Activated T-cell treated with anti-CD3 and anti-CD28 coated beads, Interleukin-2, amount 50 U/mL, for 72 hours (primary cell): Measurements from ENCODE around the gene GK2. TPM values are rescaled to one million over a fixed set of nuclear protein-coding genes. Genes with fewer than 3 reads are reported as not detected.

Experiments used
- ATAC-seq, 2 donors: fragments of 150-1000 bp; cut with Tn5 transposase; replicated peaks in 1 of 2; 2 replicates each; pipeline ENCODE4 v1.10.0; 2021; ENCODE audit warnings: moderate library complexity in 2 of 2, mild to moderate bottlenecking in 1 of 2
- DNase-seq, 2 donors: peaks; one replicate each; pipeline ENCODE4 v3.0.0; 2021 to 2022; ENCODE audit warnings: mixed read lengths in 1 of 2
- H3K27ac Mint-ChIP-seq: one replicate; pipeline ENCODE4 v1.8.0; 2022; ENCODE audit warnings: mild to moderate bottlenecking, moderate library complexity, mixed read lengths
- H3K27me3 Mint-ChIP-seq: one replicate; pipeline ENCODE4 v1.8.0; 2022; ENCODE audit warnings: low read depth, mixed read lengths
- H3K36me3 Mint-ChIP-seq, 2 donors: one replicate each; pipeline ENCODE4 v1.8.0; 2022; ENCODE audit warnings: mixed read lengths in 2 of 2, mild to moderate bottlenecking in 1 of 2; ENCODE audit not compliant: insufficient read depth in 2 of 2
- H3K4me1 Mint-ChIP-seq: one replicate; pipeline ENCODE4 v1.8.0; 2022; ENCODE audit warnings: low read depth, mixed read lengths
- H3K4me3 Mint-ChIP-seq, 2 donors: one replicate each; pipeline ENCODE4 v1.8.0; 2022; ENCODE audit warnings: mild to moderate bottlenecking in 2 of 2, mixed read lengths in 2 of 2, moderate library complexity in 2 of 2
- H3K9me3 Mint-ChIP-seq, 2 donors: one replicate each; pipeline ENCODE4 v1.8.0; 2022; ENCODE audit warnings: mixed read lengths in 2 of 2
- total RNA-seq, 2 donors: library from RNA; stranded (reverse); gene quantifications; one replicate each; pipeline ENCODE4 v1.2.3, GENCODE V29; 2022

The GK2 gene
- total RNA-seq, 2 donors from 2014 or later = not detected

DNA sequence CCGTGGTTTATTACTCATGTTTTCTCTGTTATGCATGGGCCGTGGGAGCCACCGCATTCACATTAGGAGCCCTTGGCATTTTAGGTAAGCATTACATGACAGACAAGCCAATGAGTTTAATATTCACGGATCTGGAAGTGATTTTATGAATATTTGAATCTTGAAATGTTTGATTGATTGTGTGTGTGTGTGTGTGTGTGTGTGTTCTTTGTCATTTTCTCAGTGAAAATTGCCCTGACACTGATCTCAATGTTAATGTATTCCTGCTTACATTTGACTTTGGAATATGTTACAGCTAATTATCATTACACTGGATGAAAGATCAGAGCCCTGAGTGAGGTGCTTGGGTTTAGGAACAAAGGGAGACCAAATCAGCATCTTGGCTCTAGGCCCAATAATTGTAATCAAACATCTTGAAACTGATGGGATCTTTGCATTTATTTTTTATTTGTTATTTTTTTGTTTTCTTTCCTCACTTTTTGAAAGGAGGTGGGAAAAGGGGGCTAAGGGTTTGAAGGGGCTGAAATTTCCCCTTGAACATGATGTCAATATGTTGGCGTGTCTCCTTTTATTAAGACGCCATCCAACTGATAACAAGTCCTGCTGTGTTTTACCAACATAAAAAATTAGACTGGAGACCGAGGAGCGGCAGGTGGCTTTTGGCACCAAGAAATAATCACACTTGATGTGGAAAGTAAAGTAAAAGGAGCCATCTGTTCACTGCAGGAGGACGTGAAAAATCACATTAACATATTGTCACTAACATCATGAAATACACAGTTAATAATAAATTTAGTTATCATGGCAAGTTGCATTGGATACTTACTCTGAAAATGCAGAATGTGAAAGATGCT, 5.2 kb upstream of the GK2 start:
- no peaks in the 10 kb centered on the region for H3K27me3 Mint-ChIP-seq
- ATAC-seq (no peak), DNase-seq (no peak)
- no peaks in the 10 kb centered on the region for H3K9me3 Mint-ChIP-seq
- no peaks in the 10 kb centered on the region for H3K36me3 Mint-ChIP-seq
- H3K27ac Mint-ChIP-seq = no peak overlapping the region
- no peaks in the 10 kb centered on the region for H3K4me1 Mint-ChIP-seq
- no peak overlapping the region for H3K4me3 Mint-ChIP-seq

GRCh38 chr4:79404666-79405065, 3.4 kb downstream of the GK2 start:
- Mint-ChIP-seq H3K4me3 (no peak overlapping the region), H3K27ac (no peak overlapping the region), H3K36me3 (no peaks in the 10 kb centered on the region), H3K9me3 (no peaks in the 10 kb centered on the region), H3K27me3 (no peaks in the 10 kb centered on the region), H3K4me1 (no peaks in the 10 kb centered on the region)
- ATAC-seq = no peak
- DNase-seq = no peak

DNA sequence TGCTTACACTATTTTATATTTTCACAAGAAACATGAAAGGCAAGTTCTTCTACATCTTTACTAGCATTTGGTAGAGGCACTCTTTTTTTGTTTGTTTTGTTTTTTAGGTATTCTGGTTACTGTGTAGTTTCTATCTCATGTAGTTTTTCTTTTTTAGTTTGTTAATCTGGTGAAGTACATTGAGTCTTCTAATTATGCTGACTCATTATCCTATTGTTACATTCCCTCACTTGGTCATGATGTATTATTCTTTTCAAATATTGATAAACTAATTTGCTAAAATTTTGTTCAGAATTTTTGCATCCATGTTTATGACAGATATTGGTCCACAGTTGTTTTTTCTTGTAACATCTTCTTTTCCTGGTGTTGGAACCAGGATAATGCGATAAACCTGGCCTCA, 4.7 kb downstream of the GK2 start:
- ATAC-seq = no peak
- H3K36me3 Mint-ChIP-seq = no peaks in the 10 kb centered on the region
- H3K27me3 Mint-ChIP-seq = no peaks in the 10 kb centered on the region
- DNase-seq = no peak
- no peaks in the 10 kb centered on the region for H3K9me3 Mint-ChIP-seq
- no peaks in the 10 kb centered on the region for H3K4me1 Mint-ChIP-seq
- H3K27ac Mint-ChIP-seq = no peak overlapping the region
- H3K4me3 Mint-ChIP-seq = no peak overlapping the region

DNA sequence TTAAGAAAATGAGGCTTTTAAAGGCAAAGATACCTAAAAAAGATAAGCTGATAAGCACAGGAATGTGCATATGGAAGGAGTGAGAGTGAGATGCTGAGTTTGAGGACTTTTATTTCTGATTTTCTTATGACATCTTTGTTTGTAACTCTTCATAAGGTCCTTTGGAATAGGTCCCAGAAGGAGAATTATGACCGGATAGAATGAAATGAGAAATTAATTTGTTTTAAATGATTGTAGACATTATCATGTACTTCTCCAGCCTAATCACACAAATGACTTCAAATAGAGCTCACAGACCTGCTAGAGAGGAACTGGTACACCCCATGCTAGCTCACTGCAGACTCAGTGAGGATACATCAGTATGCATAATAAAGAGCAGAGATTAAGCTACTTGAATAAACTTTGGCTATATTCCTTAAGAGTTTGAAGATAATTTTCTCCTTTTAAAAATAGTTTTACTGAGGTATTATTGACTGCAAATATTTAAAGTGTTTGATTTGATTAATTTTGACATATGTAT, 5.6 kb downstream of the GK2 start:
- Mint-ChIP-seq H3K4me3 (no peak overlapping the region), H3K4me1 (no peaks in the 10 kb centered on the region), H3K27ac (no peak overlapping the region), H3K9me3 (no peaks in the 10 kb centered on the region), H3K27me3 (no peaks in the 10 kb centered on the region), H3K36me3 (no peaks in the 10 kb centered on the region)
- ATAC-seq (no peak), DNase-seq (no peak)

DNA sequence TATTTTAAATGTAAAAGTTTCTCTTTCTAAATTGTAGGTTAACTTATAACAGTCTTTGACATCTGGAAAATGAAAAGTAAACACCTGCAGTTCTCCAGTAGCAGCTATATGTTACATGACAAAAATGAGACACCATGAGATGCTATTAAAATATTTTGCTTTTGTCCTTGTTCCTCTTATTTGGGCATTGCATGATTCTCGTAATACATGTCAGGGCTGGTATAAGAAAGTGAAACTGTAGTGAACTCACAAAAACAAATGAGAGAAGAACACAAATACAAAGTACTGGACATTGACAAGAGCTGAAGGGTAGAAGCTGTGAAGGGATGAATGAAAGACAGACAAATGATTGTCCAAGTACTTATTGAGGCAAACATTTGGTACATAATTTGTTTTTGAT, 9.0 kb downstream of the GK2 start:
- no peak overlapping the region for H3K4me3 Mint-ChIP-seq
- H3K9me3 Mint-ChIP-seq = no peaks in the 10 kb centered on the region
- no peaks in the 10 kb centered on the region for H3K27me3 Mint-ChIP-seq
- ATAC-seq (no peak), DNase-seq (no peak)
- no peak overlapping the region for H3K27ac Mint-ChIP-seq
- no peaks in the 10 kb centered on the region for H3K4me1 Mint-ChIP-seq
- no peaks in the 10 kb centered on the region for H3K36me3 Mint-ChIP-seq

GRCh38 chr4:79397951-79398350, 10.1 kb downstream of the GK2 start:
- Mint-ChIP-seq H3K36me3 (no peaks in the 10 kb centered on the region), H3K27ac (no peak overlapping the region), H3K27me3 (no peaks in the 10 kb centered on the region), H3K9me3 (no peaks in the 10 kb centered on the region), H3K4me1 (no peaks in the 10 kb centered on the region), H3K4me3 (no peak overlapping the region)
- ATAC-seq (no peak), DNase-seq (no peak)

DNA sequence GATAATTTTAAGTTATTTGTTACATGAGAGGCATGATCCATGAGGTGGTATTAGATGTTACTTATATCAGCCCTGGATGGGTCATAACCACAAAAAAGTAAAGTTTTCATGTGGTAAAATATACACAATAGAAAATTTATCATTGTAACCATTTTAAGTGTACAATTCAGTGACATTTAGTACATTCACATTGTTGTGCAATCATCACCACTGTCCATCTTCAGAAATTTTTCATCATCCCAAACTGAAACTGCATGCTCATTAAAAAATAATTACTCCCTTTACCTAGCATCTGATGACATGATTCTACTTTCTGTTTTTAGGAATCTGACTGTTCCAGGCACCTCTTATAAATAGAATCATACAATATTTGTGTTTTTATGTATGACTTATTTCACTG, 11.2 kb downstream of the GK2 start:
- no peaks in the 10 kb centered on the region for H3K4me1 Mint-ChIP-seq
- H3K27me3 Mint-ChIP-seq = no peaks in the 10 kb centered on the region
- no peaks in the 10 kb centered on the region for H3K36me3 Mint-ChIP-seq
- H3K27ac Mint-ChIP-seq = no peak overlapping the region
- H3K4me3 Mint-ChIP-seq = no peak overlapping the region
- ATAC-seq = no peak
- no peak for DNase-seq
- H3K9me3 Mint-ChIP-seq = no peaks in the 10 kb centered on the region

GRCh38 chr4:79395841-79396240, 12.2 kb downstream of the GK2 start:
- H3K4me3 Mint-ChIP-seq = no peak overlapping the region
- H3K9me3 Mint-ChIP-seq = no peaks in the 10 kb centered on the region
- no peak for ATAC-seq
- DNase-seq = no peak
- no peaks in the 10 kb centered on the region for H3K27me3 Mint-ChIP-seq
- no peaks in the 10 kb centered on the region for H3K4me1 Mint-ChIP-seq
- no peak overlapping the region for H3K27ac Mint-ChIP-seq
- H3K36me3 Mint-ChIP-seq = no peaks in the 10 kb centered on the region

GRCh38 chr4:79390890-79391289, 17.1 kb downstream of the GK2 start:
- no peaks in the 10 kb centered on the region for H3K27me3 Mint-ChIP-seq
- ATAC-seq (no peak), DNase-seq (no peak)
- H3K4me1 Mint-ChIP-seq = no peaks in the 10 kb centered on the region
- no peaks in the 10 kb centered on the region for H3K9me3 Mint-ChIP-seq
- H3K27ac Mint-ChIP-seq = no peak overlapping the region
- H3K4me3 Mint-ChIP-seq = no peak overlapping the region
- H3K36me3 Mint-ChIP-seq = no peaks in the 10 kb centered on the region

GRCh38 chr4:79385641-79386040, 22.4 kb downstream of the GK2 start:
- DNase-seq (no peak), ATAC-seq (no peak)
- Mint-ChIP-seq H3K9me3 (no peaks in the 10 kb centered on the region), H3K4me1 (no peaks in the 10 kb centered on the region), H3K27me3 (no peaks in the 10 kb centered on the region), H3K36me3 (no peaks in the 10 kb centered on the region), H3K4me3 (no peak overlapping the region), H3K27ac (no peak overlapping the region)

DNA sequence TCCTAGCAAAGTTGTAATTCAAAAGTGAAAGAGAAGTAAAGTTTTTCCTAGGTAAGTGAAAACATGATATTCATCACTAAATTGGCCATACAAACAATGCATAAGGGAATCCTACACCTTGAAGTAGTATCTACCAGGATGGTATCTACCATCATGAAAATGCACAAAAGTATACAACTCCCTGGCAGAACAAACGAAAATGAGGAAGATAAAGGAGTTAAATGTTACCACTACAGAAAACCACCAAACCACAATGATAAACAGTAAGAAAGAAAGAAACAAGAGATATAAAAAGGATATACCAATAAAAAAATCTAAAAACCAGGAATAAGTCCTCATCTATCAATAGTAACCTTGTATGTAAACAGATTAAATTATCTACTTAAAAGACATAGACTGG, 26.9 kb downstream of the GK2 start:
- ATAC-seq (no peak), DNase-seq (no peak)
- no peak overlapping the region for H3K27ac Mint-ChIP-seq
- H3K4me1 Mint-ChIP-seq = no peaks in the 10 kb centered on the region
- no peaks in the 10 kb centered on the region for H3K36me3 Mint-ChIP-seq
- H3K9me3 Mint-ChIP-seq = no peaks in the 10 kb centered on the region
- no peaks in the 10 kb centered on the region for H3K27me3 Mint-ChIP-seq
- H3K4me3 Mint-ChIP-seq = no peak overlapping the region

- H3K4me3 Mint-ChIP-seq = no peak overlapping the region
- DNase-seq = no peak
- H3K4me1 Mint-ChIP-seq = no peaks in the 10 kb centered on the region
- H3K36me3 Mint-ChIP-seq = no peaks in the 10 kb centered on the region
- no peaks in the 10 kb centered on the region for H3K27me3 Mint-ChIP-seq
- H3K27ac Mint-ChIP-seq = no peak overlapping the region
- no peaks in the 10 kb centered on the region for H3K9me3 Mint-ChIP-seq
- ATAC-seq = no peak
These were observed 38.0 kb downstream of the GK2 start for GRCh38 chr4:79370026-79370425.

- Mint-ChIP-seq H3K4me3 (no peak overlapping the region), H3K27ac (no peak overlapping the region), H3K9me3 (no peaks in the 10 kb centered on the region), H3K4me1 (no peaks in the 10 kb centered on the region), H3K36me3 (no peaks in the 10 kb centered on the region), H3K27me3 (no peaks in the 10 kb centered on the region)
- ATAC-seq (no peak), DNase-seq (no peak)
These were observed 40.9 kb downstream of the GK2 start for GRCh38 chr4:79367096-79367495.

- Mint-ChIP-seq H3K27ac (no peak overlapping the region), H3K4me3 (no peak overlapping the region), H3K36me3 (no peaks in the 10 kb centered on the region), H3K4me1 (no peaks in the 10 kb centered on the region), H3K27me3 (no peaks in the 10 kb centered on the region), H3K9me3 (no peaks in the 10 kb centered on the region)
- DNase-seq (no peak), ATAC-seq (no peak)
These were observed 41.6 kb downstream of the GK2 start for GRCh38 chr4:79366422-79366821.
